Smooth muscle cell of the brain vasculature (primary cell): Measurements from ENCODE around the gene FPR1.
"Not testable (repeated sequence)": the region's sequence is repeated elsewhere in the genome, so short reads cannot be mapped to it uniquely, and the experiment has no call there.

Source experiments
- DNase-seq: peaks from one replicate; pipeline ENCODE4 v3.0.0-alpha.2; 2012; ENCODE audit warnings: low read depth, low spot score

Gene FPR1

GRCh38 chr19:51779181-51779580 lies 27.5 kb upstream of the FPR1 start:
- no peak for DNase-seq

- DNase-seq, result peak; percentile 65
Observed at GRCh38 chr19:51777570-51778462, 26.1 kb upstream of the FPR1 start.

GRCh38 chr19:51776561-51776960 lies 24.9 kb upstream of the FPR1 start:
- not testable (repeated sequence) for DNase-seq

GRCh38 chr19:51772977-51773376 lies 21.3 kb upstream of the FPR1 start:
- DNase-seq, result no peak

- no peak for DNase-seq
Observed at GRCh38 chr19:51771376-51772130, 19.9 kb upstream of the FPR1 start.

- no peak for DNase-seq
Observed at GRCh38 chr19:51766461-51766860, 14.8 kb upstream of the FPR1 start.

- DNase-seq, result no peak
Observed at GRCh38 chr19:51765086-51765485, 13.4 kb upstream of the FPR1 start.

GRCh38 chr19:51761696-51762095 lies 10.0 kb upstream of the FPR1 start:
- no peak for DNase-seq

GRCh38 chr19:51760697-51761356 lies 9.1 kb upstream of the FPR1 start, which contains the start of gene FPR2:
TSS of gene FPR2 (plus strand) at chr19:51761180. CDS start at chr19:51768659, 7,479 bp downstream.
- DNase-seq, result no peak

GRCh38 chr19:51755571-51755970 lies 3.9 kb upstream of the FPR1 start:
- no peak for DNase-seq

GRCh38 chr19:51754770-51755169 lies 3.1 kb upstream of the FPR1 start:
- no peak for DNase-seq

- no peak for DNase-seq
Observed at GRCh38 chr19:51754109-51754508, 2.4 kb upstream of the FPR1 start.

GRCh38 chr19:51750400-51751094 lies 1.1 kb downstream of the FPR1 start:
- DNase-seq, result no peak

- DNase-seq, result no peak
Observed at GRCh38 chr19:51749979-51750378, 1.7 kb downstream of the FPR1 start.

- DNase-seq, result no peak
Observed at GRCh38 chr19:51746731-51747130, 4.9 kb downstream of the FPR1 start.

- DNase-seq, result peak; percentile 18
Observed at GRCh38 chr19:51743405-51743804, 8.3 kb downstream of the FPR1 start.

- DNase-seq, result peak; percentile 12
Observed at GRCh38 chr19:51742789-51743188, 8.9 kb downstream of the FPR1 start.

- no peak for DNase-seq
Observed at GRCh38 chr19:51740356-51740755, 11.3 kb downstream of the FPR1 start.

GRCh38 chr19:51739466-51740213 lies 12.0 kb downstream of the FPR1 start:
- no peak for DNase-seq

- not testable (repeated sequence) for DNase-seq
Observed at GRCh38 chr19:51738523-51738922, 13.2 kb downstream of the FPR1 start.

GRCh38 chr19:51737924-51738323 lies 13.8 kb downstream of the FPR1 start:
- no peak for DNase-seq
